T-helper 17 cell (primary cell): Measurements from ENCODE around the gene PFDN4. TPM values are rescaled to one million over a fixed set of nuclear protein-coding genes. Genes with fewer than 3 reads are reported as not detected.
"Not testable (repeated sequence)": the region's sequence is repeated elsewhere in the genome, so short reads cannot be mapped to it uniquely, and the experiment has no call there.

Experiments used
- ATAC-seq: fragments of 150-1000 bp; cut with Tn5 transposase; 2 replicates; pipeline ENCODE4 v1.10.0; 2021; ENCODE audit warnings: mild to moderate bottlenecking, moderate library complexity
- DNase-seq, 3 donors: peaks; one replicate each; pipeline versions ENCODE4 v3.0.0 to v3.0.0-alpha.2; 2020 to 2021
- H3K9me3 ChIP-seq: one replicate; pipeline ENCODE4 v1.7.0; 2013; ENCODE audit warnings: low read length, mild to moderate bottlenecking; ENCODE audit not compliant: control insufficient read depth, poor library complexity, severe bottlenecking
- H3K27ac Mint-ChIP-seq: one replicate; pipeline ENCODE4 v1.8.0; 2022; ENCODE audit warnings: mild to moderate bottlenecking, moderate library complexity, mixed read lengths
- H3K27me3 Mint-ChIP-seq: one replicate; pipeline ENCODE4 v1.8.0; 2022; ENCODE audit warnings: mixed read lengths
- H3K36me3 Mint-ChIP-seq: one replicate; pipeline ENCODE4 v1.8.0; 2022; ENCODE audit warnings: low read depth, mixed read lengths
- H3K4me1 Mint-ChIP-seq: one replicate; pipeline ENCODE4 v1.8.0; 2022; ENCODE audit warnings: mild to moderate bottlenecking, mixed read lengths
- H3K4me3 Mint-ChIP-seq: one replicate; pipeline ENCODE4 v1.8.0; 2022; ENCODE audit warnings: mild to moderate bottlenecking, moderate library complexity, mixed read lengths
- total RNA-seq, 4 donors: library from RNA in 2 of 4; stranded (reverse) in 2 of 4; gene quantifications; one replicate each; pipeline ENCODE4 v1.2.3 and lab custom pipeline; 2022 to 2026

The PFDN4 gene
- total RNA-seq, 2 donors from 2014 or later: 16.9 to 21.3 TPM

DNA sequence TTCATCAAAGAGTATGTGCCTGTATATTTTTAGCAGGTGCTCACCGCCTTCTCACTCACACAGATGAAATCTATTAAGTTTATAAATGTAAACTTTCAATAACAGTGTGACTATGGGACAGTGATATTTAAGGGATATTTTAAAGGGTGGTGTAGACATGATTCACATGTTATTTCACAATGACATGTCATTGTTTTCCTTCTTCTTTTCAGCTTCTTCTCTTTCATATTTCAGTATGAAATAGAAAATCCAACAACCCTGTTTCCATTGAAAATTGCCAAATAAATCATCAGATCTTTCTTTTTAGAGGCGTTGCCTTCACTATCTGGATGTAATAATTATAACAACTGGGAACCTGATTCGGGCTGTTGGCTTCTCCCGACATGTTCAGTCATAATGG lies 54.8 kb downstream of the PFDN4 start:
- no peaks in the 10 kb centered on the region for H3K36me3 Mint-ChIP-seq

DNA sequence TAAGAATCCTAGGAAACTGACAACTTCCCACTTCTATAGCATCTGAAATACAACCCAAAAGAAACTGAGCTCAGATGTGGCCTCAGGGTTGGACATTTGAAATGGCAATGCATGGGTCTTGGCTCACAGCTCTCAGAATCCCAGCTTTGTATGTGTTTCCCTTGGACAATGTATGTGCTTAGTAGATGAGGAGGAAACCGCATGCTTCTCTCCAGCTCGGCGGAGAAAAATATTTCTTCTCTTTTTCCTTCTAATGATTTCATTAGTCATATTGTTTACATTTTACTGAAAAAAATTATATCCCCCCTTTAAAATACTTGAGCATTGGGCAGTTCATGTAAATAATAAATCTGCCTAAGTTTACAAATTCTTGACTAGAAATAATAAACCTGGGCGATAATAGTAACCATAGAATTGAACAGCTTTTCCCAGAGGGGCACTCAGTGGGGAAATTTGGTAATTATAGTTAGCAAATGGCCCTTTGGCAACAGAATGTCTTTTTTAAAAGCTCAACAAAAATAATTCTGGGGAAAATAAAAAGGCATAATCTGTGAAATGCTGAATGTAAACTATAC lies 55.3 kb downstream of the PFDN4 start:
- H3K4me1 Mint-ChIP-seq: no peaks in the 10 kb centered on the region
- ATAC-seq: no peak

More for the DNA sequence above, 54.8 kb downstream of the PFDN4 start:
- no peak overlapping the region for H3K4me3 Mint-ChIP-seq
- no peak for ATAC-seq
- no peak overlapping the region for H3K27ac Mint-ChIP-seq
- H3K4me1 Mint-ChIP-seq: no peaks in the 10 kb centered on the region
- H3K9me3 ChIP-seq: no peaks in the 10 kb centered on the region
- no peak for DNase-seq
- peaks cover 33% of the 10 kb centered on the region for H3K27me3 Mint-ChIP-seq

DNA sequence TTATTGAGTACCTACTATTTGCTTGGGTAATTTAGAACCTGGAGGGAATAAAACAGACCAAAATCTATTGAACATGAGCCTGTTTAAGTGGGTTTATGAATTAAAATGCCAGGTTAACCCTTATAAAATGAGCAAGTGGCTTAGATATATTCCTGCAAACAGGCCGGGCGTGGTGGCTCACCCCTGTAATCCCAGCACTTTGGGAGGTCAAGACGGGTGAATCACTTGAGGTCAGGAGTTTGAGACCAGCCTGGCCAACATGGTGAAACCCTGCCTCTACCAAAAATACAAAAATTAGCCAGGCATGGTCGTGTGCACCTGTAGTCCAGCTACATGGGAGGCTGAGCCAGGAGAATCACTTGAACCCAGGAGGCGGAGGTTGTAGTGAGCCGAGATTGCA lies 57.9 kb downstream of the PFDN4 start:
- H3K4me1 Mint-ChIP-seq, DNase-seq, H3K4me3 Mint-ChIP-seq, H3K27ac Mint-ChIP-seq, ATAC-seq, H3K9me3 ChIP-seq, H3K36me3 Mint-ChIP-seq: not testable (repeated sequence)
- H3K27me3 Mint-ChIP-seq: peaks cover 35% of the 10 kb centered on the region

More for the DNA sequence above, 55.3 kb downstream of the PFDN4 start:
- no peak for DNase-seq
- no peak overlapping the region for H3K4me3 Mint-ChIP-seq
- no peaks in the 10 kb centered on the region for H3K36me3 Mint-ChIP-seq
- no peak overlapping the region for H3K27ac Mint-ChIP-seq
- no peaks in the 10 kb centered on the region for H3K9me3 ChIP-seq
- peaks cover 35% of the 10 kb centered on the region for H3K27me3 Mint-ChIP-seq

DNA sequence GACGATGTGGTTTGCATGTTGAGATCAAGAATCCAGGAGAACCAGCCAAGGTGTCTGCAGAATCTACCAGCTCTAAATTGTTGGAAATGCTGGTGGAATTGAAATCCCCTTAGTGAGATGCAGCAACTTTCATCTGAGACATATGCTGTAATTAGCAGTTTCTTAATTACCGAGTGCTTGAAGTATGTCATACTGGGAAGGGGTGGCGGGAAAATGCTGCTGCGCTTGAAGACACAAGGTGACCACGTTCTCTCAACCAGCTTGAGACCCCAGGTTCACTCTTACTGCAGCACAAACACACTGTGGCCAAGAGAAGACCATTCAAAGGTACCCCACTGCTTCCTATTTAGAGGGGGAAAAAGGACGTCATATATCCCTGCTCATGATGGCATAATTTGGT lies 59.0 kb downstream of the PFDN4 start:
- no peak for DNase-seq
- Mint-ChIP-seq H3K27me3 (peaks cover 29% of the 10 kb centered on the region), H3K36me3 (no peaks in the 10 kb centered on the region), H3K4me1 (no peaks in the 10 kb centered on the region), H3K4me3 (no peak overlapping the region), H3K27ac (no peak overlapping the region)
- no peaks in the 10 kb centered on the region for H3K9me3 ChIP-seq
- ATAC-seq: no peak

DNA sequence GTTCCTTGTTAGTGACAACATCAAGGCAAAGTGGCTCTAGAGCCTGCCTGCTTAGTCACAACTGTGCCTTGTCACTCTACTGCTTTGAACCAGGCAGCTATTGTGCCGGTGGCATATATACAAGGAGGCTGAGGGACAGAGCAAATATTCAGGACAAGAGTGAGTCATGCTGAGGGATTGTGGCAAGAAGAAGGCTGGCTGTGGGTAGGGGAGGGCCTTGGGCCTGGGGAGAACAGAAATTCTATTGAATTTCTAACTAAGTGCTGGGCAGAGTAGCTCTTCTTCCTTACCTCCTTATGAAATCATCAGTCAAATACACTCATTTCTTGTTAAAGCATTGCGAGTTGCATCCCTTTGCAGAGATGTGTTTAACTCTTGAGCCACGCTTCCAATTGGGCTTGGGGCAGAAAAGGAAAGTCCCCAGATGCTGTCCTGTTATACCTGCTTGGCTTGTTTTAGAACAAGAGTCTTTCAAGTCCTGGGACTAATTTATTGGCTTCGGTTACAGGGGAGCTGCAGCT lies 59.7 kb downstream of the PFDN4 start:
- H3K27me3 Mint-ChIP-seq: peaks cover 30% of the 10 kb centered on the region
- DNase-seq (no peak), ATAC-seq (no peak)
- no peaks in the 10 kb centered on the region for H3K36me3 Mint-ChIP-seq
- no peaks in the 10 kb centered on the region for H3K9me3 ChIP-seq
- no peaks in the 10 kb centered on the region for H3K4me1 Mint-ChIP-seq
- no peak overlapping the region for H3K27ac Mint-ChIP-seq
- no peak overlapping the region for H3K4me3 Mint-ChIP-seq

DNA sequence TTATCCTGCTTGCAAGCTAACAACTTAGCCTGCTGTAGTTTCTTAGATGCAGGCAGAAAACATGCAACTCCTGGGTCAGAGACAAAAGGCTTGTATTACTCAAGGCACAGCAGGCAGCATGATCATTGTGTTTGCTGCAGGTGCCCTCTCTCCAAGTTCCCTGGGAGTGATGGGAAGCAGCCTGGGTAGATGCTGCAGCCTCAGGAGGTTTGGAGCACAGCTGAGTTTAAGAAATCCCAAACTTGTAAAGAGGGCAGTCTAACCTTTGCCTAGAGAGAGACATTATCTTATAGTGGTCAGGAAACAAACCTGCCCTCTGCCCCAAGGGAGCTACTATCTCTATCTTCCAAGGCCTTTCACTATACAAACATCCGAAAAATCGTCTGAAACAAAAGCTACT lies 61.1 kb downstream of the PFDN4 start:
- no peaks in the 10 kb centered on the region for H3K36me3 Mint-ChIP-seq
- H3K4me3 Mint-ChIP-seq: no peak overlapping the region
- H3K4me1 Mint-ChIP-seq: no peaks in the 10 kb centered on the region
- no peaks in the 10 kb centered on the region for H3K9me3 ChIP-seq
- peaks cover 30% of the 10 kb centered on the region for H3K27me3 Mint-ChIP-seq
- H3K27ac Mint-ChIP-seq: no peak overlapping the region
- ATAC-seq: no peak
- DNase-seq: no peak

Other genes with a start within 250 kb of the PFDN4 start
- under 1 TPM in 1 of 2 donors, not detected in 1; 0.27 TPM for gene BCAS1, start 137.5 kb upstream of the PFDN4 start, total RNA-seq
- gene CYP24A1, start 34.1 kb upstream of the PFDN4 start, total RNA-seq: under 1 TPM in 1 of 2 donors, not detected in 1; 0.22 TPM